Transverse colon (tissue), 4 donors: ENCODE data around the gene PTPRZ1. TPM values are rescaled to one million over a fixed set of nuclear protein-coding genes. Genes with fewer than 3 reads are reported as not detected.
A peak's percentile ranks its signal among the peaks of the same experiment; 100 is the strongest.

ENCODE experiments used
- DNase-seq: peaks from one replicate; pipeline ENCODE4 v3.0.0-alpha.2; 2019
- H3K27ac ChIP-seq, 4 donors: fragments of 200-600 bp; sonication (generic); 2 replicates each; pipeline ENCODE4 v1.5.1; 2016 to 2018; ENCODE audit warnings: inconsistent platforms in 4 of 4
- H3K27me3 ChIP-seq: fragments of 200-600 bp; sonication (generic); 2 replicates; pipeline ENCODE4 v1.5.1; 2017; ENCODE audit warnings: inconsistent platforms
- H3K36me3 ChIP-seq, 4 donors: fragments of 200-600 bp; sonication (generic); 2 replicates each; pipeline ENCODE4 v1.5.1; 2017 to 2019; ENCODE audit warnings: inconsistent platforms in 4 of 4
- H3K4me1 ChIP-seq, 4 donors: fragments of 200-600 bp; sonication (generic); 2 replicates each; pipeline ENCODE4 v1.5.1; 2017 to 2020; ENCODE audit warnings: inconsistent platforms in 4 of 4
- H3K4me3 ChIP-seq, 4 donors: fragments of 200-600 bp; sonication (generic); 1 replicate in 1 of 4; 2 replicates in 3 of 4; pipeline versions ENCODE4 v1.5.1 to v1.6.1; 2017 to 2019; ENCODE audit warnings: inconsistent platforms in 4 of 4
- H3K9me3 ChIP-seq, 2 donors: fragments of 200-600 bp; sonication (generic); 2 replicates each; pipeline ENCODE4 v1.5.1; 2017 to 2019; ENCODE audit warnings: inconsistent platforms in 2 of 2
- CTCF ChIP-seq, 5 experiments: fragments of 200-600 bp in 3 of 5; fragments of 450-650 bp in 2 of 5; sonication (generic) in 3 of 5; IDR thresholded peaks; 1 replicate in 2 of 5; 2 replicates in 3 of 5; pipeline ENCODE4 v1.5.1; 2016 to 2017; ENCODE audit warnings: antibody characterized with exemption in 5 of 5, inconsistent platforms in 3 of 5, mild to moderate bottlenecking in 2 of 5, moderate library complexity in 1 of 5
- EP300 ChIP-seq: sonication (generic); formaldehyde crosslinking; IDR thresholded peaks from one replicate; pipeline ENCODE4 v1.6.1; 2017; ENCODE audit warnings: antibody characterized with exemption, low read depth
- POLR2A ChIP-seq: fragments of 450-650 bp; IDR thresholded peaks from one replicate; pipeline ENCODE4 v1.6.1; 2016; ENCODE audit warnings: antibody characterized with exemption, mild to moderate bottlenecking, moderate library complexity
- POLR2AphosphoS5 ChIP-seq, 3 donors: sonication (generic); formaldehyde crosslinking; IDR thresholded peaks; one replicate each; pipeline ENCODE4 v1.6.1; 2016; ENCODE audit warnings: antibody characterized with exemption in 3 of 3
- WGBS, 2 donors: methylation state at CpG; one replicate each; pipeline ENCODE4 v1.1.5; 2018; ENCODE audit warnings: low coverage in 1 of 2; 5-methylcytosine and 5-hydroxymethylcytosine counted together
- in situ Hi-C, 4 donors: fragments of 200-750 bp; cut with MboI; loops; one replicate each; pipeline versions ENCODE4 v1.15.0 to v1.15.1; 2017; ENCODE audit warnings: low sequenced_read_pairs in 3 of 4, low pct_ligation_motif_present in 1 of 4, low pct_unique_long_range_greater_than_20kb in 1 of 4
- intact Hi-C: fragments of 100-400 bp; cut with DNase I; formaldehyde crosslinking; loops from one replicate; pipeline ENCODE4 v1.15.1; 2023; ENCODE audit warnings: low total_unique reads
- total RNA-seq, 4 donors: library from RNA; depleted of rRNA; stranded (reverse); fragments of >200 nt; gene quantifications; one replicate each; pipeline ENCODE4 v1.1.0, GENCODE V29; 2016

The PTPRZ1 gene
- total RNA-seq: 1 to 10 TPM in 3 of 4 donors, under 1 TPM in 1; 0.37 to 2.4 (median 2.0) TPM

GRCh38 chr7:121872831-121873288, at the start of gene PTPRZ1:
PTPRZ1 (plus strand) TSS chr7:121873161; CDS start chr7:121873500, 339 bp downstream.
- no peak for TF ChIP-seq POLR2AphosphoS5 (IDR thresholded peaks at IDR 0.05)
- no peak for TF ChIP-seq EP300
- TF ChIP-seq CTCF (IDR thresholded peaks at IDR 0.05): no peak
- no peak for TF ChIP-seq POLR2A
- in situ Hi-C loops: no loop called here
- Histone ChIP-seq H3K4me1 (peaks cover 0 to 12% (median 8%) of the 10 kb centered on the region in 4 donors), H3K9me3 (no peaks in the 10 kb centered on the region), H3K36me3 (no peaks in the 10 kb centered on the region), H3K27ac (peak within 1 kb of the TSS in 1 of 4 donors; percentile 5), H3K27me3 (peaks cover 56% of the 10 kb centered on the region), H3K4me3 (peak within 1 kb of the TSS; percentile 17 to 55 (median 36))
- intact Hi-C loops: no loop called here
- WGBS, 2 donors: 0 to 7% methylated on average over 5 to 22 of the region's 49 CpGs
- DNase-seq: no peak

- no peaks in the 10 kb centered on the region for H3K36me3 ChIP-seq
- H3K27me3 ChIP-seq: no peaks in the 10 kb centered on the region
- TF ChIP-seq POLR2AphosphoS5 (IDR thresholded peaks at IDR 0.05) (no peak), EP300 (no peak), CTCF (IDR thresholded peaks at IDR 0.05) (no peak), POLR2A (no peak)
- no peaks in the 10 kb centered on the region for H3K4me1 ChIP-seq
- H3K27ac ChIP-seq: no peak overlapping the region
- WGBS, 2 donors: 74 to 75% methylated on average over 1 of the region's 1 CpG
- DNase-seq: no peak
- no peaks in the 10 kb centered on the region for H3K9me3 ChIP-seq
- intact Hi-C loops: no loop called here
- H3K4me3 ChIP-seq: no peak overlapping the region
- in situ Hi-C loops: no loop called here
Measured at GRCh38 chr7:121824276-121824675, 48.7 kb upstream of the PTPRZ1 start.

- intact Hi-C loops: no loop called here
- H3K27me3 ChIP-seq: no peaks in the 10 kb centered on the region
- 68 to 73% methylated on average over 2 to 3 of the region's 3 CpGs for WGBS, 2 donors
Measured at GRCh38 chr7:121831351-121831750, 41.6 kb upstream of the PTPRZ1 start.

GRCh38 chr7:121831801-121832200, 41.2 kb upstream of the PTPRZ1 start:
- H3K4me1 ChIP-seq: peaks cover 0 to 4% (median 0%) of the 10 kb centered on the region in 4 donors
- 33 to 35% methylated on average over 5 of the region's 5 CpGs for WGBS, 2 donors
- H3K27me3 ChIP-seq: no peaks in the 10 kb centered on the region
- TF ChIP-seq POLR2AphosphoS5 (IDR thresholded peaks at IDR 0.05) (no peak), EP300 (no peak), POLR2A (no peak), CTCF (IDR thresholded peaks at IDR 0.05) (no peak)
- no peaks in the 10 kb centered on the region for H3K9me3 ChIP-seq
- no peaks in the 10 kb centered on the region for H3K36me3 ChIP-seq
- H3K27ac ChIP-seq: peak overlapping the region in 2 of 4 donors; percentile 9 to 11
- no peak overlapping the region for H3K4me3 ChIP-seq
- intact Hi-C loops (no loop called here), in situ Hi-C loops (no loop called here)
- no peak for DNase-seq

More at GRCh38 chr7:121831351-121831750, 41.6 kb upstream of the PTPRZ1 start:
- H3K4me3 ChIP-seq: no peak overlapping the region
- H3K36me3 ChIP-seq: no peaks in the 10 kb centered on the region
- in situ Hi-C loops: no loop called here
- H3K9me3 ChIP-seq: no peaks in the 10 kb centered on the region
- TF ChIP-seq EP300 (no peak), POLR2AphosphoS5 (IDR thresholded peaks at IDR 0.05) (no peak), CTCF (IDR thresholded peaks at IDR 0.05) (no peak), POLR2A (no peak)
- DNase-seq: no peak
- H3K27ac ChIP-seq: peak overlapping the region in 1 of 4 donors; percentile 11
- H3K4me1 ChIP-seq: peaks cover 0 to 4% (median 0%) of the 10 kb centered on the region in 4 donors
